Hematopoietic multipotent progenitor cell treated with erythropoietin and hydrocortisone succinate and interleukin-3 and kit ligand, for 4 days (in vitro differentiated cells): ENCODE measurements around the gene APEX1.
A peak's percentile ranks its signal among the peaks of the same experiment; 100 is the strongest.

Experiments
- DNase-seq: peaks from one replicate; pipeline ENCODE4 v3.0.0-alpha.2; 2015

Gene APEX1

GRCh38 chr14:20454516-20455354 lies at the start of gene APEX1, which contains the start of gene OSGEP:
TSS of gene APEX1 (plus strand) at chr14:20455226. CDS start at chr14:20455646, 420 bp downstream.
TSS of gene OSGEP (minus strand) at chr14:20454812. CDS start at chr14:20454683, 129 bp downstream.
- peak; percentile 100 for DNase-seq

DNA sequence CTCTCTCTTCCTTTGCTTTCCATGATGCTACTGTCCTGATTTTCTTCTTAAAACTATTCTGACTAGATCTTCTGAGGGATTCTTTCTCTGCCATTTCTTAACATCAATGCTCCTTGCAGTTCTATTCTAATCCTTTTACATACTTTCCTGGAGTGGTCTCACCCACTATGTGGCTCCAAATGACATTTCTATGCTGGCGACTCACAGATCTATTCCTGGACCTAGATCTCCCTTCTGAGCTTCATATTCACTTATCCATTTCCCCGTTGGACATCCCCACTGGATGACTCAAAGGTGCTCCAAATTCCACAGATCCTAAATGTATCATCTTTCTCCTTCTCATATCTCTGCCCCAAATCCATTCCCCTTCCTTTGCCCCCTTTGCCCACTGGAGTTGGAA lies 45.8 kb upstream of the APEX1 start:
- no peak for DNase-seq

- peak; percentile 28 for DNase-seq
These were observed 42.6 kb upstream of the APEX1 start for GRCh38 chr14:20412411-20412810.

GRCh38 chr14:20412876-20413743 lies 41.9 kb upstream of the APEX1 start, which contains the start of gene TEP1:
TSS of gene TEP1 (minus strand) at chr14:20413501. CDS start at chr14:20408439, 5,062 bp downstream.
- peak; percentile 91 for DNase-seq

DNA sequence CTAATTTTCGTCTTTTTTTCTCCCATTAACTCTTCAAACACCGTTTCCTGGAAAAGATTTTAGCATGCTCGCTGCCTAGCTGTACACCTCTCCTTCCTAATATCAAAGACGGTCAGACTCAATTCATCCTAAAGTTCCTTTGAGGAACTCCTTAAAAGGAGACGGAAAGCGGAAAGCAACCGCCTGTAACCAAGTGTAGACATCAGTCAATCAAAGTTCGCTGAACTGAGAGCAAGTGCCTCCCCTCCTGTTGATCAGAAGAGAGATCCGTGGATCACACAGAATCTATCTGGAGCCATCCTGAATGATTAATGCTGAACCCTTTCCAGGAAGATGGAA lies 41.3 kb upstream of the APEX1 start:
- peak; percentile 58 for DNase-seq

- DNase-seq: peak; percentile 92
These were observed 39.2 kb upstream of the APEX1 start for GRCh38 chr14:20415782-20416206.

DNA sequence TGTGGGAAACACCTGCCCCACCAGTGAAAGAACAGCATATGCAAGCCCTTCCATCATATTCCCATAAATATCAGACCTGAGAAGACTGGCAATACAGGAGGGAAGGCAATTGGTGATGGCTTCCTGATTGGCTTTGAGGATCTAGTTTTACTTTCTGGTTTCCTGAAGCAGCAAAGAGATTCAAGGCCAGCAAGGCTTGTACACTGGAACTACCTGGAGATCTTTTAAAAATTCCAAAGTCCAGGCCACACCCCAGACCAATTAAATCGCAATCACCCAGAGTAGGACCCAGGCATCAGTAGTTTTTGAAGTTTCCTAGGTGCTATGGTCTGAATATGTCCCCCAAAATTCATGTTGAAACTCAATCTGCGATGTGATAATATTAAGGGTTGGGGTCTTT lies 38.8 kb upstream of the APEX1 start:
- DNase-seq: no peak

- no peak for DNase-seq
These were observed 37.5 kb upstream of the APEX1 start for GRCh38 chr14:20417250-20418186.

GRCh38 chr14:20418501-20418909 lies 36.5 kb upstream of the APEX1 start:
- DNase-seq: no peak

DNA sequence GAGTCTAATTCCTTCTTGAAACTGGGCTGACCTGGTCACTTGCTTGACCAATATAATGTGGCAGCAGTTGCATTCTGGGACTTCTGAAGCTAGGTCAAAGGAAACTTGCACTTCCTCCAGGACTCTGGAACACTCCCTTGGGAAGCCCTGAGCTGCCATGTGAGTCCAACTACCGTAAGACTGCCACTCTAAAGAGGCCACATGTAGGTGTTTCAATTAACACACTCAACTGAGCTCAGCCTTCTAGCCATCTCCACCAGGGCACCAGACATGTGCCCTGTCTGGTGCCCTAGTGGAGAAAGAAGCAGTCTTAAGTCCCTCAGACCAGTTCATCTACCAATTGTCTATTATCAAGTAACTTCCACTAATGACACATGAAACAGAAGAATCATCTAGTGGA lies 35.6 kb upstream of the APEX1 start:
- DNase-seq: peak; percentile 24

DNA sequence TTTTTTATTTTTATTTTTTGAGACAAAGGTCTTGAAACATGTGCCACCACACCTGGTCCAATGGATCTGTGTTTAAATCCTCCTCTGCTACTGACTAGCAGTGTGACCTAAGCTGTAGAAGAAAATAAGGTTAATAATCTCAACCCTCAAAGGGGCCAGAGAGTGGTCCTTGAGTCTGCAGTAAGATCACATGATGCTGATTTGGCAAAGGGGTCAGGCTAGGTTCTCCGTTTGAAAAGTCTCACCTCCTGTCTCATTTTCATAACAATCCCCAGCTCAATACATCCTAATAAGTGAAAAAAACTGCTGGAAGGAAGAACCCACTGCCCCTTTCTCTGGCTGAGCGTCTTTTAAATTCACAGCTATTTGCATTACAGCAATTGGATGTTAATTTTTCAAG lies 33.8 kb upstream of the APEX1 start:
- no peak for DNase-seq

- no peak for DNase-seq
These were observed 32.1 kb upstream of the APEX1 start for GRCh38 chr14:20422886-20423285.

GRCh38 chr14:20424851-20425250 lies 30.2 kb upstream of the APEX1 start:
- DNase-seq: no peak

- DNase-seq: peak; percentile 77
These were observed 27.6 kb upstream of the APEX1 start for GRCh38 chr14:20427231-20428009.

DNA sequence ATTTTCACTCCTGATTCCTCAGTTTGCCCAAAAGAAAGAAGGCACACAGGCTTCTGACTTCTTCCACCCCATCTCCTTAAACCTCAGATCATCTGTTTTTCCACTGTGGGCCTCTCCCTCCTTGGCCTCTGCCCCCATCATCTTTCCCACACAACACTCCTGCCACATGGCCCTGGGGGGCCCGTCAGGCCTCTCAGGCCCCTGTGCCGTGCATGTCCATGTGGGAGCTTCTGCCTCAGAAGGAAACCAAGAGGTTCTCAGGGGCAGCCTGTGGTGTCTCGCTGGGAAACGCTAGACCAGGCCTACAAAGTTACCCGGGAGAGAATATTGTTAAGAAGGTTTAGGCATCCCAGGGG lies 27.0 kb upstream of the APEX1 start:
- peak; percentile 13 for DNase-seq

- DNase-seq: peak; percentile 28
These were observed 26.2 kb upstream of the APEX1 start for GRCh38 chr14:20428802-20429201.

- DNase-seq: peak; percentile 23
These were observed 25.0 kb upstream of the APEX1 start for GRCh38 chr14:20429801-20430669.

DNA sequence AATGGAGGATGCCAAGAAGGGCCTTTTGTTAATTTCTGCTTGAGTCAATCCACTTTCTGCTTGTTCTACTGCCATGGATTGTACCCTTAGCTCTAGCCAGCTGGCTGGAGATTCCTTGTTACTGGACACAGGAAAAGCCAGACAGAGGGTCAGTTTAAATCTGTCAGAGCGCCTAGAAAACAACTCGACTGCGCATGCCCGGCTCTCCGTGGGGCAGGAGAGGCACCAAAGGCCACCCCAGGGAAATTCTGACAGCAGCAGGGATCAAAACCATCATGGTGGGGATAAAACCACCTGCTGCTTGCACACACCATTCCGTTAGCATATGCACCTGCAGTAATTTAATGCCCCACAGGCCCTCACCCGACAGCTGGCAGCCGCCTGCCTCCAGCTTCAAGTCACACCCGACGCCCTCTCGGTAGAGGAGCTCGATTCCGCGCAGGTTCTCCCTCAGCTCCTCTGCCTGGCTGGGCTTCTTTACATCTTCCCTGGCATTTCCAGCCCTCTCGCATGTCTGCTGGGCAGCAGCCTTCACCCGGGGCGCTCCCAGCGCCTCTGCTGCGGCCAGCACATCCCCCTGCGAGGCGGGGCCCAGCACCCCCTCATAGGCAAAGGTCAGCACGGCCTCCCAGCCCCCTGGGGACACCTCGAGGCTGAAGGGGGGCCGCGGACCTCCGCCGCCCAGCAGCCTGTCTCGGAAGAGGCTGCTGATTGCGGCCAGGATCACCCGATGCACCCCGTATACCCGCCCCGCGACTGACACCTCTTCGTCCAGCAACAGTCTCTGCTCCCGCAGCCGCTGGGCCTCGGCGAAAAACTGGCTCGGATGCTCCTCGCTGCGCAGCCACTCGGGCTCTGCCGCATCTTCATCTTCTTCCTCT lies 20.1 kb upstream of the APEX1 start:
- DNase-seq: no peak

DNA sequence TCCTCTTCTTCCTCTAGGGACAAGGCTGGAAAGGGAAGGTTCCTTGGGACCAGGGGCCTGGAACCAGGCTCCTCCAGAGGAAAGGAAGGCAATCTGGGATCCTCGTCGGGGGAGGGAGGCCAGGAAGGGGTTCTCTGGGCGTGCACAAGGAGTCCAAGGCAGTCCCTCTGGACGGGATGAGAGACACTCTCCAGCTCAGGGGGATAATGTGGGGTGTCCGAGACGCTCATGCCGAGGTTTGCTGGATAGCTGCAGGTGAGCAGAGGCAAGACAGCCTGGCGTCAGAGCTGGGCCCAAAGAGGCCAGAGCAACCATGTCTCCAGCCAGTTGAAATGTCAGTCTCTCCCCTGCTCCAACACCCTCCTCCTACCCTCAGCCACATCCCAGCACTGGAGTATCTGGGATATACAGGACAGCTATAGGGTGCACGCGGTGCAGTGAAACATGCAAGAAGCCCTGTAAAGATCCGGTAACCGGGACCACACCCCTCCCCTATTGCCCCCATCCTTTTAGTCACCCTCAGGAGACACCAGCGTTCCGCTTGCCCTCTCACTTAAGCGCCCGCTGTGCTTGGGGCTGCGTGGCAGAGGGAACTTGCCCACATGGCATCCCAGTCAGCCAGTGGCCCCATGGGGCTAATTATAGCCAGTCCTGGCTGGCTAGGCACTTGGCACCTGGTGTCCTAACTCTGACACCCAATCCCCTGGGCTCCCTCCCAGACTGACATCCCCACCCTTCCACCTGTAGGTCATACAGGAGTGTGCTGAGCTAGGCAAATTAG lies 19.3 kb upstream of the APEX1 start, which contains the start of gene KLHL33:
Gene KLHL33, minus strand, starts transcription at position 585 of the 781 bp plus-strand sequence. Its CDS starts 355 bp downstream, at position 230.
- no peak for DNase-seq
